Aorta (tissue), 5 donors: Measurements from ENCODE around the gene GPR132. TPM values are rescaled to one million over a fixed set of nuclear protein-coding genes. Genes with fewer than 3 reads are reported as not detected.

Source experiments
- ATAC-seq: fragments of 200-7000 bp; cut with Tn5 transposase; one replicate; pipeline ENCODE4 v1.9.1; 2022; ENCODE audit warnings: moderate library complexity; ENCODE audit not compliant: low FRiP score
- DNase-seq, 2 donors: peaks; one replicate each; pipeline ENCODE4 v3.0.0-alpha.2; 2020
- H3K27ac ChIP-seq, 2 donors: one replicate each; pipeline ENCODE4 v1.5.1; 2013; ENCODE audit warnings: low read length in 2 of 2, mild to moderate bottlenecking in 2 of 2, moderate library complexity in 2 of 2, control low read depth in 1 of 2, inconsistent platforms in 1 of 2, low read depth in 1 of 2
- H3K27me3 ChIP-seq, 2 donors: one replicate each; pipeline ENCODE4 v1.6.1; 2013; ENCODE audit warnings: control low read depth in 1 of 2, low read length in 1 of 2, mild to moderate bottlenecking in 1 of 2, moderate library complexity in 1 of 2; ENCODE audit not compliant: insufficient read depth in 2 of 2, control insufficient read depth in 1 of 2
- H3K36me3 ChIP-seq, 2 donors: one replicate each; pipeline ENCODE4 v1.6.1; 2013; ENCODE audit warnings: control low read depth in 1 of 2, low read length in 1 of 2, mild to moderate bottlenecking in 1 of 2; ENCODE audit not compliant: insufficient read depth in 2 of 2, control insufficient read depth in 1 of 2
- H3K4me1 ChIP-seq, 2 donors: one replicate each; pipeline ENCODE4 v1.6.1; 2013; ENCODE audit warnings: low read length in 2 of 2, control low read depth in 1 of 2, mild to moderate bottlenecking in 1 of 2, moderate library complexity in 1 of 2; ENCODE audit not compliant: insufficient read depth in 2 of 2, control insufficient read depth in 1 of 2
- H3K4me3 ChIP-seq, 2 donors: one replicate each; pipeline ENCODE4 v1.5.1; 2013; ENCODE audit warnings: low read length in 2 of 2, control low read depth in 1 of 2, mild to moderate bottlenecking in 1 of 2
- H3K9me3 ChIP-seq: one replicate; pipeline ENCODE4 v1.6.1; 2013; ENCODE audit warnings: mild to moderate bottlenecking, low read length; ENCODE audit not compliant: control insufficient read depth
- WGBS, 2 donors: extraction: QIAGEN DNeasy Blood & Tissue Kit; methylation state at CpG; one replicate each; pipeline ENCODE4 v1.1.7; 2013; 5-methylcytosine and 5-hydroxymethylcytosine counted together
- intact Hi-C, 2 donors: fragments of 100-400 bp; cut with DNase I; formaldehyde crosslinking; loops; one replicate each; pipeline versions ENCODE4 v1.14.2 to v1.15.0; 2022
- polyA plus RNA-seq, 2 donors: library from polyadenylated mRNA; stranded (reverse); fragments of 200-250 nt; gene quantifications; one replicate each; pipeline ENCODE4 v1.2.3, GENCODE V29; 2013
- total RNA-seq, 2 donors: library from RNA; stranded (reverse); fragmentation: NEBNext Ultra II Directional; extraction: Animal tissue kit (Norgen Biotek cat#: 25700); gene quantifications; one replicate each; pipeline ENCODE4 v1.2.1, GENCODE V29; 2021
- donor health status: healthy with polysubstance abuse.
- donor health status: Bipolar disorder and iron deficiency.
- donor health status: DM: no; HTN: no; CAD: no.
- donor health status: DM: no; HTN: no; CAD: no.
- donor health status: DM: yes; HTN: yes; CAD: no.

Gene GPR132
- total and polyA plus RNA-seq, 4 donors: 1.0 to 5.0 (median 2.9) TPM; not detected in 1

DNA sequence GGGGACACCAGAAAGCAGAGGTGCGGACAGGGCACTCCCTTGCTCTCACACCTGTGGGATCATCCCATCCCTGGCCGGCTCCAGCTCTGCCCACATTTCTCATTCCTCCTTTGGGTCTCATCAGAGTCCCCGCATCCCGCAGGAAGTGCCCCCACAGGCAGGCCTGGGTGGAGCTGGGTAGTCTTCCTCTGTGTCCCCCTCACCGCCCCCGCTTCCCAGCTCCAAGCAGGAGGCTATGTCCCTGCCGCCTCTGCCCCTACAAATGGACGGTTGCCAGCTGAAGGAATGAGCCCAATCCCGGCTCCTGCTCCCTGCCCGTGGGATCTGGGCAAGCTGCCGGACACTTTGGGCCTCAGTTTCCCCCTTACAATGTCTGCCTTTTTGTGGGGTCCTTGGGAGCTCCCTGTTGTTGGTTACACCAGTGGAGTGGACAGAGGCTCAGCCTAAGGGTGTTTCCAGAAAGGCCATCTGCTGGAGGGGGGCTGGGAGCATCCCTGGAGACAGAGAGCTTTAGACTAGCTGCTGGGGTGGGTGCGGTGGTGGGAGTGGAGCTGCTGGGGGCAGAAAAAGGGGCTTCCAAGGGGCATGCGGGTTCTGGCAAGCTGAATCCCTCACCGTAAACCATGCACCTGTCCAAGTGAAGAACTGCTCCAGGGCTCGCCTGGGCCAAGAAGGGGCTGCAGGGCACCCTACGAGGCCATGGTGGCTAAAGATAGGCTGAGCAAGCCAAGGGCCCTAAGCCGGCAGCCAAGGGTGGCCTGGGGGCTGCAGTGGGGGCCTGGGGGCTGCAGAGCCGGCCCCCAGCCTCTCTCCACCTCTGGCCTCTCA, 7.9 kb upstream of the GPR132 start:
- WGBS, 2 donors: 61 to 65% methylated on average over 18 of the region's 18 CpGs
- DNase-seq: peak; percentile 39 to 65

DNA sequence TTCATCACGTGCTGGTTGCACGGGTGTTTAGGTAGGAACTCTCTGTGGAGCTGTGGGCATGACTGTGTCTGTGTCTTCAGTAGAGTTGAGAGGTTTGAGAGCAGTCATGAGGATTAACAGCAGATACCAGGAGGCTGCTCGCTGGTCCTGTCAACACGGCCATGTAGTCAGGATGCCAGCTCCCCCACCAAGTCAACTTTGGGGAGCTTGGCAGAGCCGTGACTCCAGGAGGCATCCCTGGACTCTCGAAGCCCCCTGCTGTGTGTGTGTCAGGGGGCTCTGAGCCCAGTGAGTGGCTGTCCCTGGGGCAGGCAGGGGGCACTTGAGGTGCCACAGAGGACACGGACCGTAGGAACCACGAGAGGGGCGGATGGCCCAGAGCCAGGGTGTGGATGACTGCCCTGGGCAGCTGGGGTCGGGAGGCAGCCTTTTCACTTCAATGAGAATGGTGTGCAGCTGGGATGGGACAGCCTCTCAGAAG, 7.2 kb upstream of the GPR132 start:
- no peaks in the 10 kb centered on the region for H3K4me1 ChIP-seq
- WGBS, 2 donors: 38 to 52% methylated on average over 11 of the region's 11 CpGs
- H3K27ac ChIP-seq: no peak overlapping the region
- H3K27me3 ChIP-seq: no peaks in the 10 kb centered on the region
- DNase-seq: peak in 1 of 2 donors; percentile 54
- H3K9me3 ChIP-seq: no peaks in the 10 kb centered on the region
- intact Hi-C loops: no loop called here
- no peaks in the 10 kb centered on the region for H3K36me3 ChIP-seq
- no peak overlapping the region for H3K4me3 ChIP-seq
- ATAC-seq: no peak

More for the DNA sequence above, 7.9 kb upstream of the GPR132 start:
- H3K27me3 ChIP-seq: no peaks in the 10 kb centered on the region
- H3K27ac ChIP-seq: no peak overlapping the region
- no peak for ATAC-seq
- no peaks in the 10 kb centered on the region for H3K36me3 ChIP-seq
- no peaks in the 10 kb centered on the region for H3K4me1 ChIP-seq
- H3K4me3 ChIP-seq: no peak overlapping the region
- H3K9me3 ChIP-seq: no peaks in the 10 kb centered on the region
- intact Hi-C loops: no loop called here

DNA sequence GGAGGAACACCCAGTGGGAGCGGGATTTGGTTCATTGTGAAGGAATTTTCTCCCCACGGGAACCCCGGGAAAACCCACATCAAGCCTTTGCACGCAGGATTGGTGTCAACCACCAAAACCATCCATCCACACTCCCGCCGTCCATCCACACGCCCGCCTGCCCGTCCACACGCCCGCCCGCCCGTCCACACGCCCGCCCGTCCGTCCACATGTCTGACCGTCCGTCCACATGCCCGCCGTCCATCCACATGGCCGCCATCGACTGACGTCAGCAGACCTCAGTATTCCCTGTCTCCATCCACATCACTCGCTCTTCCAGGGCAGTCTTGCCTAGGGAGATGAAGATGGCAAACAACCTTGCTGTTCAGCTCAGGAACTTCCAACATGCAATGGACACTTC, 6.7 kb upstream of the GPR132 start:
- Histone ChIP-seq H3K27ac (no peak overlapping the region), H3K27me3 (no peaks in the 10 kb centered on the region), H3K36me3 (no peaks in the 10 kb centered on the region), H3K9me3 (no peaks in the 10 kb centered on the region), H3K4me3 (no peak overlapping the region), H3K4me1 (no peaks in the 10 kb centered on the region)
- no peak for ATAC-seq
- intact Hi-C loops: no loop called here
- peak; percentile 48 to 70 for DNase-seq
- 88 to 90% methylated on average over 25 of the region's 25 CpGs for WGBS, 2 donors

DNA sequence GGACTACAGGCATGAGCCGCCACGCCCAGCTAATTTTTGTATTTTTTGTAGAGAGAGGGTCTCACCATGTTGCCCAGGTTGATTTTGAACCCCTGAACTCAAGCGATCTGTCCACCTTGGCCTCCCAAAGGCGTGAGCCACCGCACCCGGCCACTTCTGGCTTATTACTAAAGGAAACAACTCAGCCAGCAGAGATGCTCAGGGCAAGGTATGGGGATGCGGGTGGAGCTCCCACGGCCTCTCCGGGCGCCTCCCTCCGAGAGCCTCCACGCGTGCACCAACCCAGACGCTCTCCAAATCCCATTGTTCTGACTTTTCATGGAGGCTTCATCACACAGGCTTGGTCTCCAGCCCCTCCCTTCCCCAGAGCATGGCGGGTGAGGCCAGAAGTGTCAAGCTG, 6.1 kb upstream of the GPR132 start:
- Histone ChIP-seq H3K9me3 (no peaks in the 10 kb centered on the region), H3K27me3 (no peaks in the 10 kb centered on the region), H3K36me3 (no peaks in the 10 kb centered on the region), H3K4me3 (no peak overlapping the region), H3K4me1 (no peaks in the 10 kb centered on the region), H3K27ac (no peak overlapping the region)
- intact Hi-C loops: no loop called here
- 89 to 92% methylated on average over 15 of the region's 15 CpGs for WGBS, 2 donors
- DNase-seq (no peak), ATAC-seq (no peak)

DNA sequence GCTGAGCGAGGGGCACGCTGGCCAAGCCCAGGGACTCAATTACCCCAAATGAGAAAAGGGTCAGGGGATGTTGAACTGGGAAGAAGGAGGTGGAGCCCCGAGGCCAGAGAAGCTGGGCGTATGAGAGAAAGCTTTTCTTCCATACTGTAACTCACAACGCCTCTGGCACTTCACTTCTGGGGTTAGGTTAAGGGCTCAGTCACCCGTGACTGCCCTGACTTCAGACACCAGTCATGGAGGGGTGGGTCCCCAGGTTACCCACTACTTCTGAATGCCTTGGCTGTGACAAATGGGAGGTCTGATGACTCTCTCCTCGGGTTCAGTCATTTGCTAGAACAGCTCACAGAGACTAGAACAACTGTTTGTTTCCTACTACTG, 5.5 kb upstream of the GPR132 start:
- no peaks in the 10 kb centered on the region for H3K4me1 ChIP-seq
- H3K36me3 ChIP-seq: no peaks in the 10 kb centered on the region
- H3K27me3 ChIP-seq: no peaks in the 10 kb centered on the region
- ATAC-seq (no peak), DNase-seq (no peak)
- H3K4me3 ChIP-seq: no peak overlapping the region
- H3K9me3 ChIP-seq: no peaks in the 10 kb centered on the region
- H3K27ac ChIP-seq: no peak overlapping the region
- WGBS, 2 donors: 44 to 46% methylated on average over 7 of the region's 7 CpGs
- intact Hi-C loops: no loop called here

DNA sequence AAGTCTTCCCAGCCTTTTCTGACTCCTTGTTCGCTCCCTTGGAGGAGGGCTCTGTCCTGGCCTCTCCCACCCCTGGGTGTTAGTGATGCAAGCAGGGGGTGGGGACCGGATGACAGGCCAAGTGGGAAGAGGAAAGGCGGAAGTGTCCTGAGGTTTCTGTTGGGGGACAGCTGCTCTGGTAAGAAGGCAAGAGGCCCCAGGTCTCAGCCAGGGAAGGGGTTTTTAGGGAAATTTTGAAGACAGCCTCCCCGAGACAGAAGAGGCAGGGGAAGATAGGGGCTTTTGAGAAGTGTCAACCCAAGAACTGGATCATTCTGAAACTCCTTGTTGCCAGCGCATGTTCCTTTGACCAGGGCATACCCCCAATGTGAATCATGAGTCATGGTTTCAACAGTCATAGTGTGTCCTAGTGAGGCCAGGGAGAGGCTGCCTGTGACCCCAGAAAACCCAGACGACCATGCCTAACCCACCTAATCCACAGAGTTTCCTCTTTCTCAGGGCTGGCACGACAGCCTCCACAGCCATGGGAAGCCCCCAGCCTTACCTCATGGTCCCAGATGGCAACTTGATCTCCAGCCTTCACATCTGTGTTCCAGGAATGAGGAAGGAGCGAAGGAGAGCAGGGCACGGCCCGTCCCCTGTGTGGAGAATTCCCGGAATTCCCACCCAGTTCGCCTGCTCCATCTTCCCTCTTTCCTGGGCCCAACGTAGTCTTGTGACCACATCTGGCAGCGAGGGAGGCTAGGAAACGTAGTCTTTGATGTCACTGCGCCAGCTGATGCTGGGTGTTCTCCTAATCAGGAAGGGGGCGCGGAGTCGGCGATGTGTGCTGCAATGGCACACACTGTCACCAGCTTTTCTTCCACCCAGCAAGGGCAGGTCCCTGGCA, 4.9 kb upstream of the GPR132 start:
- Histone ChIP-seq H3K36me3 (no peaks in the 10 kb centered on the region), H3K27me3 (no peaks in the 10 kb centered on the region), H3K9me3 (no peaks in the 10 kb centered on the region), H3K4me1 (no peaks in the 10 kb centered on the region), H3K27ac (no peak overlapping the region), H3K4me3 (no peak overlapping the region)
- intact Hi-C loops: no loop called here
- ATAC-seq: no peak
- 61 to 65% methylated on average over 20 of the region's 20 CpGs for WGBS, 2 donors
- peak; percentile 73 to 80 for DNase-seq

DNA sequence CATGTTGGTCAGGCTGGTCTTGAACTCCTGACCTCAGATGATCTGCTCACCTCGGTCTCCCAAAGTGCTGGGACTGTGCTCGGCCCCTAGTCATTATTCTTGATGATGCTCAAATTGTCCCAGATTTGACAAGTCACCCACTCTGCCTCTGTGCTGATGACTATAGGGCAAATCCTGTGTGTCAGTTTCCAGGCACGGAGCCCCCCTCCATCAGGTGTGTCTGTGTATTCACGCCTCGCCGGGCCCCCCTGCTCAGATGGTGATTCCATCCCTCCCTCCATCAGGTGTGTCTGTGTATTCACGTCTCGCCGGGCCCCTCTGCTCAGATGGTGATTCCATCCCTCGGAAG, 4.3 kb upstream of the GPR132 start:
- intact Hi-C loops: no loop called here
- Histone ChIP-seq H3K27me3 (no peaks in the 10 kb centered on the region), H3K4me3 (no peak overlapping the region), H3K4me1 (no peaks in the 10 kb centered on the region), H3K36me3 (no peaks in the 10 kb centered on the region), H3K27ac (no peak overlapping the region), H3K9me3 (no peaks in the 10 kb centered on the region)
- peak in 1 of 2 donors; percentile 71 for DNase-seq
- ATAC-seq: no peak
- 80 to 88% methylated on average over 10 of the region's 10 CpGs for WGBS, 2 donors

DNA sequence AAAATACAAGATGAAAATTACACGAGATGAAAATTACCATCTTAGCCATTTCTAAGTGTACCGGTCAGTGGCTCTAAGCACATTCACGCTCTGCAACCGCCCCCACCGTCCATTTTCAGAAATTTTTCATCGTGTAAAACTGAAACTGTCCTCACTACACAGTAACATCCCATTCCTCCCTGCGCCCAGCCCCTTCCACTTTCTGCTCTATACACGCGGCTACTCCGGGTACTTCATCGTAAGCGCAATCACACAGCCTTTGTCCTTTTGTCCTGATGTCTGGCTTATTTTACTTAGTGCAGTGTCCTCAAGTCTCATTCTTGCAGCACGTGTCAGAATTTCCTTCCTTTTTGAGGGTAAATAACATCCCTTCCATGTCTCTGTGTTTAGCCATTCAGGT, 3.6 kb upstream of the GPR132 start:
- no peaks in the 10 kb centered on the region for H3K36me3 ChIP-seq
- H3K27ac ChIP-seq: no peak overlapping the region
- DNase-seq (no peak), ATAC-seq (no peak)
- intact Hi-C loops: no loop called here
- H3K4me3 ChIP-seq: no peak overlapping the region
- no peaks in the 10 kb centered on the region for H3K27me3 ChIP-seq
- 79 to 84% methylated on average over 13 of the region's 13 CpGs for WGBS, 2 donors
- H3K4me1 ChIP-seq: no peaks in the 10 kb centered on the region
- no peaks in the 10 kb centered on the region for H3K9me3 ChIP-seq
